Astrocyte (in vitro differentiated cells and primary cell): Measurements from ENCODE around the gene SRGAP1. TPM values are rescaled to one million over a fixed set of nuclear protein-coding genes. Genes with fewer than 3 reads are reported as not detected.

Source experiments
- DNase-seq: peaks from one replicate; pipeline ENCODE4 v3.0.0-alpha.2; 2010; ENCODE audit warnings: low read depth
- FAIRE-seq: peaks from 2 replicates; lab custom pipeline; 2011; peaks lifted over from hg19 to GRCh38; lab: Jason Lieb, UNC
- H2AFZ ChIP-seq: 2 replicates; pipeline ENCODE4 v1.6.0; 2012; ENCODE audit warnings: low read depth, low read length, inconsistent platforms
- H3K27ac ChIP-seq: 2 replicates; pipeline ENCODE4 v1.5.1; 2011; ENCODE audit warnings: low read depth, low read length, inconsistent platforms
- H3K27me3 ChIP-seq: 2 replicates; pipeline ENCODE4 v1.6.0; 2011; ENCODE audit warnings: low read length, inconsistent platforms; ENCODE audit not compliant: insufficient read depth
- H3K36me3 ChIP-seq: 2 replicates; pipeline ENCODE4 v1.5.1; 2011; ENCODE audit warnings: low read length, inconsistent platforms; ENCODE audit not compliant: insufficient read depth
- H3K4me1 ChIP-seq: 2 replicates; pipeline ENCODE4 v1.5.1; 2011; ENCODE audit warnings: low read length, inconsistent platforms; ENCODE audit not compliant: insufficient read depth
- H3K4me2 ChIP-seq: 2 replicates; pipeline ENCODE4 v1.6.0; 2012; ENCODE audit warnings: low read length, inconsistent platforms
- H3K4me3 ChIP-seq: 2 replicates; pipeline ENCODE4 v1.5.1; 2011; ENCODE audit warnings: low read depth, mild to moderate bottlenecking, low read length, inconsistent platforms; ENCODE audit not compliant: insufficient read depth
- H3K79me2 ChIP-seq: 2 replicates; pipeline ENCODE4 v1.6.0; 2012; ENCODE audit warnings: mild to moderate bottlenecking, low read length, inconsistent platforms; ENCODE audit not compliant: insufficient read depth
- H3K9ac ChIP-seq: 2 replicates; pipeline ENCODE4 v1.6.0; 2012; ENCODE audit warnings: mild to moderate bottlenecking, low read length, inconsistent platforms
- H3K9me3 ChIP-seq: 2 replicates; pipeline ENCODE4 v1.5.1; 2012; ENCODE audit warnings: low read depth, mild to moderate bottlenecking, low read length, inconsistent platforms; ENCODE audit not compliant: insufficient read depth
- H4K20me1 ChIP-seq: 2 replicates; pipeline ENCODE4 v1.6.0; 2012; ENCODE audit warnings: low read length, inconsistent platforms; ENCODE audit not compliant: insufficient read depth
- H3K27ac Mint-ChIP-seq: one replicate; pipeline ENCODE4 v1.8.0; 2021; ENCODE audit warnings: mild to moderate bottlenecking, mixed read lengths; ENCODE audit not compliant: unreplicated experiment
- H3K27me3 Mint-ChIP-seq: one replicate; pipeline ENCODE4 v1.8.0; 2021; ENCODE audit warnings: low read depth, mixed read lengths; ENCODE audit not compliant: unreplicated experiment
- H3K36me3 Mint-ChIP-seq: one replicate; pipeline ENCODE4 v1.8.0; 2021; ENCODE audit warnings: low read depth, mixed read lengths; ENCODE audit not compliant: unreplicated experiment
- H3K4me1 Mint-ChIP-seq: one replicate; pipeline ENCODE4 v1.8.0; 2021; ENCODE audit warnings: low read depth, mixed read lengths; ENCODE audit not compliant: unreplicated experiment
- H3K4me3 Mint-ChIP-seq: one replicate; pipeline ENCODE4 v1.8.0; 2021; ENCODE audit warnings: mild to moderate bottlenecking, moderate library complexity, mixed read lengths; ENCODE audit not compliant: unreplicated experiment
- H3K9me3 Mint-ChIP-seq: one replicate; pipeline ENCODE4 v1.8.0; 2021; ENCODE audit warnings: mild to moderate bottlenecking, mixed read lengths; ENCODE audit not compliant: unreplicated experiment
- CTCF ChIP-seq: IDR thresholded peaks from 2 replicates; pipeline ENCODE4 v1.5.1; 2011; ENCODE audit warnings: low read depth, mild to moderate bottlenecking, inconsistent platforms, low read length, moderate library complexity; ENCODE audit not compliant: insufficient read depth
- EZH2 ChIP-seq: IDR thresholded peaks from 2 replicates; pipeline ENCODE4 v1.6.1; 2012; ENCODE audit warnings: mild to moderate bottlenecking, low read length, inconsistent platforms; ENCODE audit not compliant: insufficient read depth
- total RNA-seq: library from RNA; stranded (reverse); gene quantifications from 2 replicates; pipeline ENCODE4 v1.2.1, GENCODE V29; 2021

Gene SRGAP1
- total RNA-seq, 1 donor from 2014 or later: 15.2 TPM

GRCh38 chr12:64147875-64148274, 303.4 kb downstream of the SRGAP1 start:
- Histone ChIP-seq H3K4me2 (no peak overlapping the region), H2AFZ (no peak overlapping the region), H3K9me3 (no peaks in the 10 kb centered on the region), H3K4me3 (no peak overlapping the region), H3K79me2 (no peaks in the 10 kb centered on the region), H3K36me3 (peaks cover 3% of the 10 kb centered on the region), H3K27me3 (no peaks in the 10 kb centered on the region), H3K4me1 (no peaks in the 10 kb centered on the region), H3K9ac (no peak overlapping the region), H4K20me1 (no peaks in the 10 kb centered on the region), H3K27ac (no peak overlapping the region)
- FAIRE-seq (no peak), DNase-seq (peak; percentile 25)
- TF ChIP-seq EZH2 (no peak), CTCF (no peak)
- Mint-ChIP-seq H3K36me3 (peaks cover 9% of the 10 kb centered on the region), H3K9me3 (peaks cover under 1% of the 10 kb centered on the region), H3K27me3 (no peaks in the 10 kb centered on the region), H3K4me3 (no peak overlapping the region), H3K27ac (no peak overlapping the region), H3K4me1 (no peaks in the 10 kb centered on the region)

DNA sequence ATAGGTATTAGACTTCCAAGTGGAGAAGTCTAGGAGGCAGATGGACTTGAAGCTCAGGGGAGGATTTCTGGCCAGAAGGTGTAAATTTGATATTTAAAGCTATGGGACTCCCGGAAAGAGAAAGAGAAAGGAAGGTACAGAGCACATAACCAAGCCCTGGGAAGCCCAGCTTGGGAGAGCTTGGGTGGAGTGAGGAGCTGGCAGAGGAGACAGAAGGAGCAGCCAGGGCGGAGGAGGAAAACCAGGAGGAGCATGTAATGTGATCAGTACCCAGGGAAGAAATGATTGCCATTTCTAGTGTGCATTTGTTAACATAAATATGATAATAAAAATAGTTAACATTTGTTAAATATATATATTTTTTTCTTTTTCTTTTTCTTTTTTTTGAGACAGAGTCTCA, 310.2 kb downstream of the SRGAP1 start:
- H3K27ac Mint-ChIP-seq: no peak overlapping the region
- H3K27me3 Mint-ChIP-seq: no peaks in the 10 kb centered on the region
- Histone ChIP-seq H3K4me2 (no peak overlapping the region), H3K9me3 (no peaks in the 10 kb centered on the region), H4K20me1 (no peaks in the 10 kb centered on the region), H3K79me2 (no peaks in the 10 kb centered on the region), H3K36me3 (no peaks in the 10 kb centered on the region), H3K4me1 (no peaks in the 10 kb centered on the region), H3K27ac (no peak overlapping the region), H3K9ac (no peak overlapping the region), H2AFZ (no peak overlapping the region), H3K27me3 (no peaks in the 10 kb centered on the region), H3K4me3 (no peak overlapping the region)
- no peaks in the 10 kb centered on the region for H3K4me1 Mint-ChIP-seq
- TF ChIP-seq EZH2 (no peak), CTCF (no peak)
- no peaks in the 10 kb centered on the region for H3K36me3 Mint-ChIP-seq
- no peak overlapping the region for H3K4me3 Mint-ChIP-seq
- FAIRE-seq: no peak
- peaks cover 3% of the 10 kb centered on the region for H3K9me3 Mint-ChIP-seq
- no peak for DNase-seq

DNA sequence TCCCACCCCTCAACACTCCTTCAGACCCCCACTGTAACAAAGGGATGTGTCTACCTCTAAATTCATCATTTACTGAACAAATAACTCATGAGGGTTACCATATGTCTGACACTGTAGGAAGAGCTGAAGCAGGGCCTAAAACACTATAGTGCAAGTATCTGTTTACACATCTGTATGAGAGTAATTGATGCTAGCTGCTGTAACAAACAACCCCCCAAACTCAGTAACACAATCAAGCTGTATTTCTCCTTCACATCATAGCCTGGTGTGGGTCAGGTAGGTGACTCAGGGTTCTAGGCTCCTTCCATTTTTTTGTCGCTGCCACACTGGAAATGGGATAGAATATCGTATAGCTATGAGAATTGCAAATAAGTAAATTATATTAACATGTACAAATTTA, 312.6 kb downstream of the SRGAP1 start:
- Histone ChIP-seq H2AFZ (no peak overlapping the region), H3K27me3 (no peaks in the 10 kb centered on the region), H3K27ac (no peak overlapping the region), H3K9me3 (no peaks in the 10 kb centered on the region), H3K4me3 (no peak overlapping the region), H4K20me1 (no peaks in the 10 kb centered on the region), H3K9ac (no peak overlapping the region), H3K4me2 (no peak overlapping the region), H3K79me2 (no peaks in the 10 kb centered on the region), H3K36me3 (no peaks in the 10 kb centered on the region), H3K4me1 (peaks cover 4% of the 10 kb centered on the region)
- no peak for DNase-seq
- no peak overlapping the region for H3K27ac Mint-ChIP-seq
- no peaks in the 10 kb centered on the region for H3K27me3 Mint-ChIP-seq
- H3K4me3 Mint-ChIP-seq: no peak overlapping the region
- FAIRE-seq: no peak
- peaks cover 14% of the 10 kb centered on the region for H3K4me1 Mint-ChIP-seq
- peaks cover 6% of the 10 kb centered on the region for H3K9me3 Mint-ChIP-seq
- no peaks in the 10 kb centered on the region for H3K36me3 Mint-ChIP-seq
- no peak for TF ChIP-seq EZH2
- TF ChIP-seq CTCF: no peak
